Loucy (cell line): ENCODE data around the gene LARP4B.

Source experiments
- H2AFZ ChIP-seq: fragments of 200-600 bp; sonication (generic); 2 replicates; pipeline ENCODE4 v1.6.0; 2016; ENCODE audit warnings: antibody characterized with exemption, mild to moderate bottlenecking, low read length, moderate library complexity
- H3F3A ChIP-seq: fragments of 200-600 bp; 2 replicates; pipeline ENCODE4 v1.6.0; 2016; ENCODE audit warnings: antibody characterized with exemption, low read depth, mild to moderate bottlenecking
- H3K27me3 ChIP-seq: fragments of 200-600 bp; sonication (generic); 2 replicates; pipeline ENCODE4 v1.6.1; 2014; ENCODE audit warnings: low read length, mild to moderate bottlenecking; ENCODE audit not compliant: insufficient read depth, poor library complexity, severe bottlenecking
- H3K36me3 ChIP-seq: fragments of 200-600 bp; sonication (generic); 2 replicates; pipeline ENCODE4 v1.6.1; 2016; ENCODE audit warnings: low read length; ENCODE audit not compliant: insufficient read depth
- H3K4me1 ChIP-seq: fragments of 200-600 bp; sonication (generic); 2 replicates; pipeline ENCODE4 v1.5.1; 2014; ENCODE audit warnings: low read length, mild to moderate bottlenecking; ENCODE audit not compliant: insufficient read depth, poor library complexity, severe bottlenecking
- H3K4me2 ChIP-seq: fragments of 200-600 bp; sonication (generic); 2 replicates; pipeline ENCODE4 v1.6.0; 2014; ENCODE audit warnings: antibody characterized with exemption, low read length, low read depth, mild to moderate bottlenecking; ENCODE audit not compliant: poor library complexity, severe bottlenecking
- H3K4me3 ChIP-seq: fragments of 200-600 bp; sonication (generic); 2 replicates; pipeline ENCODE4 v1.5.1; 2014; ENCODE audit warnings: low read length, mild to moderate bottlenecking, mixed read lengths; ENCODE audit not compliant: poor library complexity, severe bottlenecking
- H3K79me2 ChIP-seq: fragments of 200-600 bp; sonication (generic); 2 replicates; pipeline ENCODE4 v1.6.1; 2014; ENCODE audit warnings: low read length; ENCODE audit not compliant: insufficient read depth
- H3K9ac ChIP-seq: fragments of 200-600 bp; sonication (generic); 2 replicates; pipeline ENCODE4 v1.6.0; 2014; ENCODE audit warnings: mild to moderate bottlenecking, low read depth, low read length, moderate library complexity; ENCODE audit not compliant: poor library complexity, severe bottlenecking
- H3K9me2 ChIP-seq: fragments of 200-600 bp; sonication (generic); replicated peaks from 2 replicates; pipeline ENCODE4 v1.6.1; 2016; ENCODE audit warnings: low read depth, low read length, mixed read lengths
- H3K9me3 ChIP-seq: fragments of 200-600 bp; sonication (generic); 2 replicates; pipeline ENCODE4 v1.6.1; 2014; ENCODE audit warnings: mild to moderate bottlenecking, antibody characterized with exemption, low read length, low read depth; ENCODE audit not compliant: insufficient read depth
- H4K20me1 ChIP-seq: fragments of 200-600 bp; sonication (generic); 2 replicates; pipeline ENCODE4 v1.6.0; 2014; ENCODE audit warnings: antibody characterized with exemption, low read length, mild to moderate bottlenecking; ENCODE audit not compliant: insufficient read depth, poor library complexity, severe bottlenecking
- EZH2phosphoT487 ChIP-seq: fragments of 200-600 bp; IDR thresholded peaks from 2 replicates; pipeline ENCODE4 v1.6.1; 2018; ENCODE audit warnings: antibody characterized with exemption, mild to moderate bottlenecking, moderate library complexity, borderline replicate concordance
- TF ChIP-seq, protein P1 (sequence below): fragments of 200-600 bp; sonication (generic); conservative IDR thresholded peaks from 2 replicates; pipeline ENCODE4 v1.5.1; 2014; ENCODE audit warnings: mild to moderate bottlenecking, antibody characterized with exemption, low read length

LARP4B gene

DNA sequence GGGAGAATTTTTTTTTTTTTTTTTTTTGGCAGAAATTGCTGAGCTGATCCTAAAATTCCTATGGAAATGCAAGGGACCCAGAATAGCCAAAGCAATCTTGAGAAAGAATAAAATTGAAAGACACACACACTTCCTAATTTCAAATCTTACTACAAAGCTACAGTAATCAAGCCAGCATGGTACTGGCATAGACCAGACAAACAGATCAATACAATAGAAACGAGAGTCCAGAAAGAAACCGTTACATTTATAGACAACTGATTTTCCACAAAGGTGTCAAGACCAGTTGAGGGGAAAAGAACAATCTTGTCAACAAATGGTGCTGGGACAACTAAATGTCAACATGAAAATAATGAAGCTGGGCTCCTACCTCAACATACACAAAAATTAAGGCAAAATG, 34.5 kb downstream of the LARP4B start:
- Histone ChIP-seq H3K9me3 (no peaks in the 10 kb centered on the region), H4K20me1 (peaks cover 55% of the 10 kb centered on the region), H3K9me2 (no peaks in the 10 kb centered on the region), H3F3A (no peaks in the 10 kb centered on the region), H3K36me3 (no peaks in the 10 kb centered on the region; the same call in 1 of the 2 replicates), H3K79me2 (peaks cover 85% of the 10 kb centered on the region), H3K4me1 (no peaks in the 10 kb centered on the region), H3K9ac (no peak overlapping the region), H3K4me2 (no peak overlapping the region), H3K27me3 (no peaks in the 10 kb centered on the region), H3K4me3 (no peak overlapping the region), H2AFZ (no peak overlapping the region)
- TF ChIP-seq, protein P1, sequence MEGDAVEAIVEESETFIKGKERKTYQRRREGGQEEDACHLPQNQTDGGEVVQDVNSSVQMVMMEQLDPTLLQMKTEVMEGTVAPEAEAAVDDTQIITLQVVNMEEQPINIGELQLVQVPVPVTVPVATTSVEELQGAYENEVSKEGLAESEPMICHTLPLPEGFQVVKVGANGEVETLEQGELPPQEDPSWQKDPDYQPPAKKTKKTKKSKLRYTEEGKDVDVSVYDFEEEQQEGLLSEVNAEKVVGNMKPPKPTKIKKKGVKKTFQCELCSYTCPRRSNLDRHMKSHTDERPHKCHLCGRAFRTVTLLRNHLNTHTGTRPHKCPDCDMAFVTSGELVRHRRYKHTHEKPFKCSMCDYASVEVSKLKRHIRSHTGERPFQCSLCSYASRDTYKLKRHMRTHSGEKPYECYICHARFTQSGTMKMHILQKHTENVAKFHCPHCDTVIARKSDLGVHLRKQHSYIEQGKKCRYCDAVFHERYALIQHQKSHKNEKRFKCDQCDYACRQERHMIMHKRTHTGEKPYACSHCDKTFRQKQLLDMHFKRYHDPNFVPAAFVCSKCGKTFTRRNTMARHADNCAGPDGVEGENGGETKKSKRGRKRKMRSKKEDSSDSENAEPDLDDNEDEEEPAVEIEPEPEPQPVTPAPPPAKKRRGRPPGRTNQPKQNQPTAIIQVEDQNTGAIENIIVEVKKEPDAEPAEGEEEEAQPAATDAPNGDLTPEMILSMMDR: no peak
- TF ChIP-seq EZH2phosphoT487: no peak

DNA sequence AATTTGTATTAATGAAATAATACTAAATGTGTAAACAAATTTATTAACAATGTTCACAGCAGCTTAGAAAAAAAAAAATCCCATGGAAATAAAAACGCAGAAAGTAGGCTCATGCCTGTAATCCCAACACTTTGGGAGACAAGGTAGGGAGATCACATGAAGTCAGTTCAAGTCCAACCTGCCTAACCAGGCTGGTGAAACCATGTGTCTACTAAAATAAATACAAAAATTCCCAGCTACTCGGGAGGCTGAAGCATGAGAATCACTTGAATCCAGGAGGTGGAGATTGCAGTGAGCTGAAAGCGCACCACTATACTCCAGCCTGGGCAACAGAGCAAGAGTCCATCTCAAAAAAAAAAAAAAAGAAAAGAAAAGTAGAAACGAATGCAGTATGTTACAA, 36.2 kb downstream of the LARP4B start:
- Histone ChIP-seq H2AFZ (no peak overlapping the region), H3K4me2 (no peak overlapping the region), H3F3A (no peaks in the 10 kb centered on the region), H3K4me3 (no peak overlapping the region), H3K27me3 (no peaks in the 10 kb centered on the region), H4K20me1 (peaks cover 58% of the 10 kb centered on the region), H3K79me2 (peaks cover 89% of the 10 kb centered on the region), H3K36me3 (no peaks in the 10 kb centered on the region; the same call in 1 of the 2 replicates), H3K9me3 (no peaks in the 10 kb centered on the region), H3K9me2 (no peaks in the 10 kb centered on the region), H3K9ac (no peak overlapping the region), H3K4me1 (no peaks in the 10 kb centered on the region)
- TF ChIP-seq, protein P1: no peak
- no peak for TF ChIP-seq EZH2phosphoT487

DNA sequence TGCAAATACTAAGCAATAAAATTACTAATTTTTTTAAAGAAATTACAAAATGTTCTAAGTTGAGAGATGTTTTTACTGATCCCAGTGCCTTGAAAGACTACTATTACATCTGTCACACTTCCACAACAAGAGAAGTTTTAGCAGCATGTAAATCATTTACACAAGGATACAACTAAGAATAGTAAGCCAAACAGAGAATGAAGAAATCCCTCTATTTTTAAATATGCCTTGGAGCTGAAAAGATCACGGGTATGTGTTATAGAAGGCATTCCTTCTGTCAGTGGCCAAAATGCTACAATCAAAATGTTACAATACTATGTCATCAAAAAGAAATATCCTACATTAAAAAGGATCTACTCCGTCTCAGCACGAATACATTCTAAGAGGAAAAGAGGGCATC, 52.6 kb downstream of the LARP4B start:
- no peak overlapping the region for H3K4me3 ChIP-seq
- peaks cover 87% of the 10 kb centered on the region; the same call in 1 of the 2 replicates for H3K36me3 ChIP-seq
- no peaks in the 10 kb centered on the region for H3K27me3 ChIP-seq
- H3K4me2 ChIP-seq: no peak overlapping the region
- H2AFZ ChIP-seq: no peak overlapping the region
- H3K4me1 ChIP-seq: no peaks in the 10 kb centered on the region
- no peaks in the 10 kb centered on the region for H3F3A ChIP-seq
- peaks cover 6% of the 10 kb centered on the region for H4K20me1 ChIP-seq
- no peaks in the 10 kb centered on the region for H3K9me2 ChIP-seq
- H3K79me2 ChIP-seq: peaks cover 20% of the 10 kb centered on the region; the same call in 1 of the 2 replicates
- no peaks in the 10 kb centered on the region for H3K9me3 ChIP-seq
- TF ChIP-seq EZH2phosphoT487: no peak
- TF ChIP-seq, protein P1: no peak
- H3K9ac ChIP-seq: no peak overlapping the region
